ENCODE results near the gene TENT5A.
"Not testable (repeated sequence)": the region's sequence is repeated elsewhere in the genome, so short reads cannot be mapped to it uniquely, and the experiment has no call there.

The TENT5A gene

GRCh38 chr6:81752084-81752920, at the start of gene TENT5A:
TSS of gene TENT5A (minus strand) at chr6:81752681. CDS start at chr6:81752141, 540 bp downstream.
- DNase-seq: peak; percentile 83

GRCh38 chr6:81801489-81801888, 49.0 kb upstream of the TENT5A start:
- no peak for DNase-seq

GRCh38 chr6:81800666-81801065, 48.2 kb upstream of the TENT5A start:
- DNase-seq: no peak

DNA sequence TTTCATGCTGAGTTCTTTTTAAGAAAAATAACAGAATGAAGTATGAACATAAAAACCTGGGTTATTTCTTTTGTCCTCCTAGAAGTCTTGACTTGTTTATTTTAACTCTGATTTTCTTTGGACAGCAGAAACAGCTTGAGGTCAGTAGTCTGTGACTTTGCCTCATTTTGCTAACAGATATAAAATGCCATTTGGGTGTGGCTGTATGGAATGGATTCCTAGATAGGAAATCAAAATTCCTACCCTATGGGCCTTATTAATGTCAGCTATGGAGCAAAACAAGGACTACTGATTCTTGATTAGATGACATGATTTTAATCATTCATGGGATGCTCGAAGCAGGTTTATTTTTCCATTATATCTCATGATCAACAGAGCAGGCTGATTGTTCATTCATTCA, 46.8 kb upstream of the TENT5A start:
- no peak for DNase-seq

- no peak for DNase-seq
Observed at GRCh38 chr6:81797591-81797990, 45.1 kb upstream of the TENT5A start.

DNA sequence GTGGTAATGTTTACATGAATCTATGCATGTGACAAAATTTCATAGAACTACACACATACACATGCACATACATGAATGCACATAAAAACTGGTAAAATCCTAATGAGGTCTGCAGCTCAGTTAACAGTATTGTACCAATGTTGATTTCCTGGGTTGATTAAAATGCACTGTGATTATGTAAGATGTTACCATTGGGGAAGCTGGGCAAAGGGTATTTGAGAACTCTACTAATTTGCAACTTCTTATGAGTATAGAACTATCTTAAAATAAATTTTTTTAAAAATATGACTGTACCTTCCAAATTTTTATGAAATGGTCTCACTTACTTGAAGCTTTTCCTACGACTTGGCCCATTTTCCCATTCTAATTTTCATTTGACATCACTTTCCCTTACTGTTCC, 43.4 kb upstream of the TENT5A start:
- no peak for DNase-seq

DNA sequence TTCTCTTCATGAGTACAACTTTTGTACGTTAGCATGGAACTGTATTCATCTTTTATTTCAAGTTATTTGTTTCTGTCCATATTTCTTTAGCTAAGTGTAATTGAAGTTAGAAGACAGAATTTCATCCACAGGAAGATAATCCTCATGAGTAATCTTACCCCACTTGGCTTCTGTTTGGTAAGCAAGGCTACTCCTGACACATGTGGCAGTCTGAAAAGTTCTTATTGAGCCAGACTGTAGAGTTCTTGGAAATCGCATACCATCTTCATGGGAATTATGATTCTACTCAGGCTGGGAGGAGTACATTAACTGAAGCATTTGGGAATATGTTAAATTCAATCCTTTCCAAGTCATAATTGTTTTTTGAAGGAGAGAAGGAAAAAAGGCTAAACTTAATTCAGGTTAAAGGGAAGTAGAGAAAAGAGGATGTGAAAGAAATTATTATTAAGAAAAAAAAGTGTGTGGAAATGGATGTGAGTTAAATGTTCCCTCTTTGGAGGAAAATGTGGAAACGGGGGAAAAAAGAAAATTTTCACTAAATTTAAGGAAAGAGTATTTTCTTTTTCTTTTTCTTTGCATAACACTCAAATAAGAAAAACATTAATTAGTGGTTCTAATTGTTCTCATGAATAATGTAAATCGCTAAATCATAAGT, 41.5 kb upstream of the TENT5A start:
- no peak for DNase-seq

DNA sequence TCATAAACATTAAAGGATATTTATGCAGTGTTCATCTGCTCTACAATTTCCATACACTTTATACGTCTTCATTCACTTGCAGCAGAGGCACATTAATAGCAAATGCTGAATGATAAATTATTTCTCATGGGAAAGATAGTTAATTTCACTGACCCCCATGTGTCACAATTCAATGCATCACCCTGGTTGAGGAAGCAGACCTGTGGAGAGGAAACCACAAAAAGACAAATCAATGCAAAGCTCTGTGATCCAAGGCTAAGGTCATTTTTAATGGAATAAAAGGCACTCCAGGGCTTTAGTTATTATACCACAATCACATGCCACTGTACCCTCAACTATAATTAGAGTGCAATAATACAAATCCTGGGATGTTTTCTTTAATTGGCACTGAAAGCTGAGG, 40.3 kb upstream of the TENT5A start:
- no peak for DNase-seq

DNA sequence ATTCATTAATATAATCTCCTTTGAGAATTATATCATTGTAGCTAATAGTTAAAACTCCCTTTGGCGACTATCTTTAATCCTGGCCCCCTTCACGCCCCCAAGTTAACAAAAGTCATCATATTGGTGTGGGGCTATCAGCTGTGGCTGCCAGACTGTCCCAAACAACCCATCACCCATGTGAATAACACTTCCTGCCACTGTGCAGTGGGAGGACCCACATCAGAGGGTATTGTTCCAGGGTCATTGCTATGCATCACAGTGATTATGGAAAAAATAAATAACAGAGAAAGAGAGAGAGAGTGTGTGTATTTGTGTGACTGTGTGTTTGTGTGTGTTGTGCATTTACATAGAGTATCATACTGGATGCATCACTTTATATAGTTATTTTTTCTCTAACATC, 39.3 kb upstream of the TENT5A start:
- DNase-seq: no peak

GRCh38 chr6:81790034-81790433, 37.6 kb upstream of the TENT5A start:
- no peak for DNase-seq

DNA sequence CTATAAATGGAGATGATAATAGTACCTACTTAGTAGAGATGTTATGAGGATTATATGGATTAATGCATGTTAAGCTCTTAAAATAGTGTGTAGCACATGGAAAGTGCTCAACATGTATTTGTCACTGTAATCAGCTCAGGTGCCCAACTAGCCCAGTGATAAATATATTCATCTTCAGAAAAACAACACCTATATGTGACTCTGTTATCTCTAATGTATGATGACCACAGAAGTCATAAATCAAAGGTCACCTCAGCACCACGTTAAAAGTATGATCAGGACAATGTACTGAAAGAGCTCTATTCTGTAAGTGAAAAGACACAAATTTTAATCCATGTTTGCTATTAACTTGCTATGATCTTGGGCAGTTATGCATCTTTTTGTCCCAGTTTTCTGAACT, 36.8 kb upstream of the TENT5A start:
- no peak for DNase-seq

GRCh38 chr6:81788748-81789147, 36.3 kb upstream of the TENT5A start:
- DNase-seq: no peak

- DNase-seq: no peak
Observed at GRCh38 chr6:81787313-81788068, 35.0 kb upstream of the TENT5A start.

DNA sequence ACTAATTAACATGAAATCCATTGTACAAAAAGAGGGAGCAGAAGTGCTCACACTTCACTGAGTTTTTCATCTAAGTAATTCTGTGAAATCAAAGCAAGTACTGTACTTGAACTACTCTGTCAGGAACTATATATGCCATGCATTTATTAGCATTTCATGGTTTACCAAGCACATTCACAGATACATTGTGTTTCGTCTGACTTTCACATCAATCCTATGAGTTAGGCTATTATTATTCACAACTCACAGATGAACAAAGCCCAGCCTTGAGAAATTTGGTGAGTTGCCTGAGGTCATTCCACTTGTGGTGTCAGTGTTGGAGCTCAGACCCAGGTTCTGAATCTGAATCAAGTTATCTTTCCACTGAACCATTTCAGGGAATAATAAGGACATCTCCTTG, 33.7 kb upstream of the TENT5A start:
- DNase-seq: no peak

GRCh38 chr6:81785377-81785776, 32.9 kb upstream of the TENT5A start:
- no peak for DNase-seq

- no peak for DNase-seq
Observed at GRCh38 chr6:81783893-81784292, 31.4 kb upstream of the TENT5A start.

- DNase-seq: no peak
Observed at GRCh38 chr6:81781624-81782023, 29.1 kb upstream of the TENT5A start.

DNA sequence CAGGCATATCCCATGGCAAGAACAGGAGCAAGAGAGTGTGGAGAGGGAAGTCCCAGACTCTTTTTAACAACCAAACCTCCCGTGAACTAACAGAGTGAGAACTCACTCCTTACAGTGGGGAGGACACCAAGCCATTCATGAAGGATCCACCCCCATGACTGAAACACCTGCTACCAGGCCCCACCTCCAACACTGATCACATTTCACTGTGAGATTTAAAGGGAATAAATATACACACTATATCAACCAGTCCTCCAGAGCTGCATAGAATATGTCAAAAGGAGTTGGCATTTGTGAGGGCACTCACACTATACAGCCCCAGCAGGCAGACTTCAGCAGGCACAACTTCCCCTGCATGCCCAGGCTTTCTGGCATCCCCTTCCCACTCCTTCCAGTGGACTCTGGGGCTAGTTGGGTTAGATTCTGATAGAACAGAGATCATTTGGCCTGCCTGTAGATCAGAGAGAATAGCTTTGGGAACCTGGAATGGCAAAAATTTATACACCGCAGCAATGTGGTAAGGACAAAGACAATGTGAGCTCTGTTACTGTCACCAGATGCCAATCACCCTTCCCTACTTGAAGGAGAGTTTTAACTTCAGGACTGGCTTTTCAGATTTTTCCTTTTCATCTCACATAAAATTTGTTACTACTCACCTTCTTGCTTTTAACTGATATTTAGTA, 25.2 kb upstream of the TENT5A start:
- no peak for DNase-seq

GRCh38 chr6:81776219-81776618, 23.7 kb upstream of the TENT5A start:
- not testable (repeated sequence) for DNase-seq

GRCh38 chr6:81774542-81774941, 22.1 kb upstream of the TENT5A start:
- DNase-seq: no peak

- no peak for DNase-seq
Observed at GRCh38 chr6:81773887-81774286, 21.4 kb upstream of the TENT5A start.

DNA sequence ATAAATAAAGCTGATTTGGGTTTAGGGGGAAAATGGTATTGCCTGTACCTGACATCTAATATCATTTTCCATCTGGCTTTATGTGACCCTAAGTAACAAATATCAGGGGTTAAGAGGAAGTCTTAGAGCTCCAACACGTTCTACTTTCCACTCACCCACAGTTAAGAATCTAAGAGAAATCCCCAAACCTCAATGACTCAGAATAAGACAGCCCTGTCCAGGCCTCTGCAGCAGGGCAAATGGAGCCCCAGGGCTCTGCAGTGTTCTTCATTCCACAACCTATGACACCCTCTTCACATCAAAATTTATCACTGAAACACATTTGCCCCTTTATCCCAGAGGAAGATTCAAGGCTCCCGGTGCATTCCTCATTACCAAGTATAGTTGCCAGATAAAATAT, 20.3 kb upstream of the TENT5A start:
- no peak for DNase-seq

GRCh38 chr6:81771097-81771496, 18.6 kb upstream of the TENT5A start:
- no peak for DNase-seq
